Stimulated activated naive CD8-positive, alpha-beta T cell treated with anti-CD3 and anti-CD28 coated beads, Interleukin-15, Interleukin-2, amounts not matched to agents 100 U/mL and 50 U/mL, for 24 hours (primary cell): ENCODE results near the gene MAP2K6.
"Not testable (repeated sequence)": the region's sequence is repeated elsewhere in the genome, so short reads cannot be mapped to it uniquely, and the experiment has no call there.

Experiments used
- ATAC-seq: fragments of 150-1000 bp; cut with Tn5 transposase; one replicate; pipeline ENCODE4 v1.10.0; 2021
- DNase-seq: peaks from one replicate; pipeline ENCODE4 v3.0.0; 2021

Gene MAP2K6

DNA sequence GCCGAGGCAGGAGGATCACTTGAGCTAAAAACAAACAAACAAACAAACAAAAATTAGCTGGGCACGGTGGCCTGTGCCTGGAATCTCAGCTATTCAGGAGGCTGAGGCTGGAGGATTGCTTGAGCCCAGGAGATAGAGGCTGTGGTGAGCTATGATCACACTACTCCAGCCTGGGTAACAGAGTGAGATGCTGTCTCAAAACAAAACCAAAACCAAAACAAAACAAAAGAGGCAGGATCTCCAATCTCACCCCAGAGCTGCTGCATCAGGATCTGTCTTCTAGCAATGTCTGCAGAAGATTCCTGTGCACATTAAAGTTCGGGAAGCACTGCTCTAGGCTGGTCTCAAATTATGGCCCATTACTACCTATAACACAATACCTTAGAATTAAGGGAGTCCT, 43.1 kb downstream of the MAP2K6 start:
- peak; percentile 40 for ATAC-seq
- DNase-seq, result no peak

DNA sequence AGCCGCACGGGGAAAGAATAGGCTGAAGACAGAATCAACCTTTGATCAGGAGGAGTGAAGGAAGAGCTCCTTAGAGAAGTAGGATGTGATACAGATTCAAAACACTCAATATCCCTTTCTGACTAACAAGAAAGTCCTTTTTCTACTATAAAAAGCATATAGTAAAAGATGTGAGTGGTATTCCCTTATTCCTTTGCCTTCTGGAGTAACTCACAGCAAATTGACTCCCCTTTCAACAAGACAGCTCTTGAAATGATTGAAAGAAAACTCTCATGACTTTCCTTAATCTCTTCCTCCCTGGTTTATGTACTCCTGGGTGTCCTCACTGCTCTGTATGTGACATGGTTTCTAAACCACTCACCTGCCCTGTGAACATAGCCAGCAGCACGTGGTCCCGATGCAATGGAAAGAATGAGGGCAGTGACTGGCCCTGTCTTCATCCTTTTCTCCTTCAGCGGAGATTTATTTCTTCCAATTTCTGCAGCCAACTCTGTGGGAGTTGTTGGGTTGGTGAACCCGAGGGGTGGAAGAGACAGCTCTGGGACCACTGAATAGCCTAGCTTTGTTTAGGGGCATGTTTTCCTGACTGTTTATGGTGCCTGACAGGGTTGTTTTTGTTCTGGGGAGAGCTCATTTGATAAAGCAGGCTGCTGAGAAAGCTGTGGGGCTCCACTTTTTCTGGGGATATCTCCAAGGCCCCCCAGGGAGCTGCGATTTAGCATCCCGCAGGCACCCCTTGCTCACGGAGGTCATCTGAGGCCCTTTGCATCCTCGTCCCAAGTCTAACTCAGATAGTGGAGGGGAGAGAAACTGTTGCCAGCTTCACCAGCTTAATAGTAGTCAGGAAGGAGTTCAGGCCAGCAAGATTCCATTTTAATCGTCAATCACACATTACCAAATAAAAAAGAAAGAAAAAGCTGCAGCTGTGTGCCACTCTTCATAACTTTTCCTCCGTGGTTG, 46.7 kb downstream of the MAP2K6 start:
- DNase-seq, result no peak
- no peak for ATAC-seq

DNA sequence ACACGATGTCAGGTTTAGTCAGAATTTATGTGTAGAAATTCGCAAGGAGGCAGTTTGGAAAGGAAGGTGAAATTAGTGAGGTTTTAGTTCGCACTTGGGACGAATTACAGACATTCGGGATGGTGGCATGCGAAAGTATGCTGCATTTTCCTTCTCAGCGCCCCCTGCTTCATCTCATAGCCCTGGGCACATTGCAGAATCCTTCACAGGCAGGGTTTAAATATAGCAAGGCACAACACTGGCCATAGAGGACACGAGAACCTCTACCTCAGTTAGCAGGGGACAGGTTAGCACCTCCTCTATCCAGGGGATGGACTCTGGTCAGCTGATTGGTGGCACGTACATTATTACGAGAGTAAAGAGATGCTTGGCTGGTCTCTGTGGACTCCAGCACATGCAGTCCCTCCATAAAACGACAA, 47.5 kb downstream of the MAP2K6 start:
- DNase-seq (no peak), ATAC-seq (no peak)

DNA sequence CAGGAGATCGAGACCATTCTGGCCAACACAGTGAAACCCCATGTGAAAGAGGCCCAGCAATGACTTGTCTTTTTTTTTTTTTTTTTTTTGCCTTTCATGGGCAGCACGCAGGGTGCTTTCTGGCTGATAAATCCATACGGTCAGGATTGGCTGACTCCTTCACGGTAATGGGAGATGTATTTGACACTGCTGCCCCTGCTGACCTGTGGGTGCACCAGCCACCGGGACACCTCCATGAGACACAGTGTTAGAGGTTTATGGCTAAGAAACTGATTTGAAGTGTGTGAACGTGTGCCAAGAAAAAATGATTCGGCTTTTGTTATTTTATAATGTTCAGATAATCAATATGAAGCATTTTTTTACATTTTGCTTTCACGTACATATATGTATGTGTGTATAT, 48.4 kb downstream of the MAP2K6 start:
- ATAC-seq, result no peak
- no peak for DNase-seq

DNA sequence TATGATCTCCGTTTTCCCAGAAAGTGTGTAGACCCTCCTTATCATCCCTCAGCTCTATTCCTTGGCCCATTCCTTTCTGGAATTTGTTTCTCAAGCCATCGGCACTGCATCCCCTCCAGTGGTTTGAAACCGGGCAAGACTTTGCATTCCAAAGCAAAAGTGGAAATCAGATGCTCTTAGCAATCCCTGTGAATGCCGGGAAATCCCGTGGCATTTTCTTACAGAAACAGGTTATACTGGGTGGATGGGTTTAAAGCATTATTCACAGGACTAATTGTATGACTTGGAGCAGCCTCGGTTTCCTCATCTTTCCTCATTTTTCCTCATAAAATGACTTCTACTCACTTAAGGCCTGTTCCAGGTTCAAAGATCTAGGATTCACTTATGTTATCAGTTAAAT, 52.0 kb downstream of the MAP2K6 start:
- ATAC-seq, result no peak
- no peak for DNase-seq

DNA sequence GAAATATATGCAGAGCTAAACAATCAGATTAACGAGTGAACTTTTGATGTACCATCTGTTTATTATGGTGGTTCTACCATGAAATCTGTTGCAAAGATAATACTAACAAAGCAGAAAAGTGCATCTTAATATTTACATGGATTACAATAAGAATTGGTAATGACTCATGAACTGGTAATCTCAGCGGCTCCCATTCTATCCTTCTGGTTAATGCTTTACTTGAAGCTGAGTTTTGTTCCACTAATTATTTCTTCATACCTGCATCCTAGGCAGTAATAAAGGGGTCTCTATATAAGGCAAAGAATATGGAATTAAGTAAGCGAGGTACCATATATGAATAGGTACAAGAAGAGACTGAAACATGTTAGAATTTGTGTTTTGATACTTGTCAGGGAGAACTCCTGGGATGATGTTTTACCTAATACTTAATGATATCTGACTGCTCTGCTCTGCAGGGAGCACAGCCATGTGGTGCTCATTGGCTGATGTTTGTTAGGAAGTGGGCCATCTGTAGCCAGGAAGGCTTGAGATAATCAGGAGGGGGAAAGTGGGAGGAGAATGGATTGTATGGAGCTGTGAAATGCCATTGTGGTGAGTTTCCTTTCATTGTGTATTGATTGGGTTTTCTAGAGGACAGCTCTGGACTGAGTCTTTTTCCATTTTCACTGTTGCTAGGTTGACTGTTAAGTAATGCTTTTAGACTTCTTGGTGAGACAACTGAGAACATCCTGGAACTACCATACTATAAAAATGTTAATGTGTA, 52.6 kb downstream of the MAP2K6 start:
- ATAC-seq (no peak), DNase-seq (no peak)

DNA sequence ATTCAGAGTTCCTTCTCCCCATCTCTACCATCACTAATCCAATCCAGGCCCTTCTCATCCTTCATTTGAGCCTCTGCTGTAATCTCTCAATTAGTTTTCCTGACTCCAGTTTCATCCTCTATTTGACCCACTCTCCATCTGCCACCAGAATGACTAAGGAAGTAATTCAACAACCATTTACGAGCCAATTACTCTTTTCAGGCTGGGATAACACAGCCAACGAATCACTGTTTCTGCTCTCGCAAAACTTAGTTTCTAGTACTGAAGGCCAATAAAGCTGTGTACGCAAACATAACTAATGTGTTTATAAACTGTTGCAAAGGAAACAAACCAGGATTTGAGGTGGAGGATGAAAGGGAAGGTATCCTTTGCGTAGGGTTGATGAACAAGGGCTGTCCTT, 53.7 kb downstream of the MAP2K6 start:
- DNase-seq (no peak), ATAC-seq (no peak)

DNA sequence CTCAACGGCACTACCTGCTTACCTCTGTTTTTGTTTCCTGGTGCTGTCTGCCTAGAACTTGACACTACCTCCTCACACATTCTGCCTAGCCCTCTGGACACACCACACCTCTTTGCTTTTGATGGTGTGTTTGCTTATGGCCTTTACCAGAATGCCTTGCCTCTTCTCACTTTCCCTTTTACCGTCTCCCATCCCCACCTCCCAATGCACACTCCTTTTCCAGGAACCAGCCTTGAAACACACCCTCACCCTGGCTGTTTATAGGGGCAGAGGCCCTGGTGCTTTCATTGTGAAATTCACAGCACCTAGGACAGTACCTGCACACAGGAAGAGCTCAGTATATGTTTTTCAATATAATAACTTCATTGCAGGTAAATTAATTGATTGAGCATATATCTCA, 56.2 kb downstream of the MAP2K6 start:
- ATAC-seq (no peak), DNase-seq (no peak)

DNA sequence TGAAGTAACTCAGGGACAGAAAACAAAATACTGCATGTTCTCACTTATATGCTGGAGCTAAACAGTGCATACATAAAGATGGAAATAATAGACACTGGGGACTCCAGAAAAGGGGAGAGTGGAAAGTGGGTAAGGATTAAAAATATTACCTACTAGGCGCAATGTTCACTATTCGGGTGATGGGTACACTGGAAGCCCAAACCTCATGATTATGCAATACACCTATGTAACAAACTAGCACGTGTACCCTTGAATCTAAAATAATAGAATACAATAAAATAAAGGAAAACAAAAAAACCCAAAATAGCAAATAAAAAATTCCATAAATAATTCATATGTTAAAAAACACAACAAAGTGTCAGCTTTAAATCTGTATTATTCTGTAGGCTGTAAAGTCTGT, 56.9 kb downstream of the MAP2K6 start:
- no peak for ATAC-seq
- no peak for DNase-seq

DNA sequence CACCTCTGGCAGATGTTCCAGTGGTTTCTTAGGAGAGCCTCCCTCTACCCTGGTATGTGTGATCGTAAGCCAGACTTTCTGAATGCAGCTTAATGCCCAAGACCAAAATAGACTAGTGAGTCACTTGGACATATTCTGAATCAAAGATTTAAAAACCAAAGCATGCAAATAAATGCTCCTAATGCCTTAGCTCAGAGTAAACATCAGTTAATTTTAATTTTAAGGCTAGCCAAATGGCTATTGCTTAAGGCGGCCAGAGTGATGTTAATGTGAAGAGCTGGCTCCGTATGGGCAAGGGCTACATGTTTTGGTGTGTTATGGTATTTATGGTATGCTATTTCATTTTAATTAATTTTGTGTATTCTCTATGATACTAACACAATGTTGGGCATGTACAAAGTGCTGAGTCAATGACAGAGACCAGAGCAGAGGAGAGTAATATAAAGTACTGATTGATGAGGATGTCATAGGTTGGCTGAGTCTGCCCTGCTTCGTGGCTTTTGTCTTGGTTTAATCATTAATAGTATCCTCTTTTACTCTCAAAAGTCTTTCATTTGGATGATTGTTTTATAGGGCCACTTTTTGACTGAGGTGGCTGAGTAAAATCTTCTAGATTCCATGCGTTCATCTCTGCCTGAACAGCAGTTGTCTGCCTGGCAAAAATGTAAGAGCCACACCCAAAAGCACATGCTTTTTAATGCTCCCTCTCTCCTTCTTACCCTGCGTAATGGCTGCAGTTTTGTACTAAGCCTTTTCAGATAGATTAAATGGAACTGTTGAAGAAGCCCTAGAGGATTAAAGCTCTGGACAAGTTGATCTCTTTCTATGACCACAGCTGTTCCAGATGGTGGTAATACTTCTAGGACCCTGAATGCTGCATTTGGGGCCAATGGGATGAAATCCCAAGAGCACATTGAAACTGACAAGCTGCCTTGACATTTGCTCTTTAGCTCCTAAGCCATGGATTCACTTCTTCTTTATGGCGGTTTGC, 59.6 kb downstream of the MAP2K6 start:
- ATAC-seq (no peak), DNase-seq (no peak)

DNA sequence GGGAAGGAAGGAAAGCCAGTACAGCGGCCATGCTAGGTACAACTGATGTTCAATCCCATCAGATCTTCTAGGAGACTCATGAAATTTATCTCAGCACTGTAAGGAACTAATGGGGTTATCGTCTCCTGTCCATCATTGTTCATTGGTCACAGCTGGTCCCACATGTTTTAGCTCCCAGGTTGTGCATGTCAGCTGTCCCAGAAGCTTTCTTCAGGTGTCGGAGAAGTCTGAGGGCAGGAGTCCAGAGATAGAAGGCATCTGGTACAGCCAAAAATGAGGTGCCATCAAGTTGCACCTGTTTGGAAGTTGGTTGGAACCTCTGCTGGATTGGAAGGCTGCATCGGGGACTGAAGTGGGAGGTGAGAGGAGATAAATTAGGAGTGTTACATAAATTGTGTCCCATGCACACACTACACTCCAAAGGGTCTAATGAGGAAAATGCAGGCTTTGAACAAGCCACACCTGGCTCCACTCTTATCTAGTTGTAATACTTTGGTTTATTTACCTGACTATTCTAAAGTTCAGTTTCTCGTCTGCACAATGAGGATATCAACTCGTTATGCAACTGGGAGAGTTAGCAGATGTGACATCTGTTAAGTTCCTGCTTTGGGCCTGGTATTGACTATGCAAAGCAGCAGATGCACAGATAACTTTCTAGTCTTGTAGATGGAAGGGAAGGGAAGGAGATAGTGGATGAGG, 62.9 kb downstream of the MAP2K6 start:
- DNase-seq (no peak), ATAC-seq (no peak)

DNA sequence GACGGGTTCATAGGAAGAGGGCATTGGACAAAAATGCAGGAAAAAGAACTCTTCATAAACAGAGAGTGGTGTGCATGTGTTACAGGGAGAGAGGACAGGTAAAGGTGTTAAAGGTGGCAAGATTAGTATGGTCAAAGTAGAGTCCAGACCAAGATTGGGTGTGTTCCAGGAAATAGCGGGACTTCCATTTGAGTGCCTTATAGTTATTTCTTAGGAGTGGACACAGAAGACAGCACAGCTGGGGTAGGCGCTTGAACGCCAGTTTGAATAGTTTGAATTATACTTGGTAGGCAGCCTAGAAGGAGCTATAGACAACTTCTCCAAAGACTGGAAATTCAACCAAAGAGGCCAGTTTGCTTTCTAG, 63.4 kb downstream of the MAP2K6 start:
- ATAC-seq (no peak), DNase-seq (no peak)

DNA sequence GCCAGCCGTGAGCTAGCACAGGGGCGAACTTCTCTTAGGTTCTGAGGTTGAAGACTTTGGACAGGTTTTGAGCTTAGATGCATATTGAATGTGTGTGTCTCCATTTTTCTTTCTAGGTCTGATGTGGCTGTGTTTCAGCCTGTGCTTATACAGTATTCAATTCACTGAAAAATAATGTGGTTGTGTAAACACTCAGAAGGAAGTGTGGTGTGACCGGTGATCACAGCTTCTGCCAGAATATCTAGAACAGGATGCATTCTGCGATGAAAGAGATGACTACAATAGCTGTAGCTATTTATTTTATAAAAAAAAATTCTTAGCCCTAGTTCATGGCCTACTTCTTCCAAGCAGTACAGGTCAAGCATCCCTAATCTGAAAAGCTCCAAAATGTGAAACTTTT, 64.4 kb downstream of the MAP2K6 start:
- DNase-seq, result no peak
- ATAC-seq, result no peak

DNA sequence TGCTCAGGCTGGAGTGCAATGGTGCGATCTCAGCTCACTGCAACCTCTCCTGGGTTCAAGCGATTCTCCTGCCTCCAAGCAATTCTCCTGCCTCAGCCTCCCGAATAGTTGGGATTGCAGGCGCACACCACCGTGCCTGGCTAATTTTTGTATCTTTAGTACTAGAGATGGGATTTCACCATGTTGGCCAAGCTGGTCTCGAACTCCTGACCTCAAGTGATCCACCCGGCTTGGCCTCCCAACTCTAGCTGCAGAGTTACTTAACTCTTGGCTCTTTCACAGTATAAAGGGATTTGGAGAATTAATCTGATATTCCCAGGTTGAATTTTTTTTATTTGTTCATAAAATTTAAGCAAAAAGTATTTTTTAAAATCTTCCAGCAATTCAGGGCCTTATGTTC, 65.3 kb downstream of the MAP2K6 start:
- not testable (repeated sequence) for ATAC-seq, DNase-seq

DNA sequence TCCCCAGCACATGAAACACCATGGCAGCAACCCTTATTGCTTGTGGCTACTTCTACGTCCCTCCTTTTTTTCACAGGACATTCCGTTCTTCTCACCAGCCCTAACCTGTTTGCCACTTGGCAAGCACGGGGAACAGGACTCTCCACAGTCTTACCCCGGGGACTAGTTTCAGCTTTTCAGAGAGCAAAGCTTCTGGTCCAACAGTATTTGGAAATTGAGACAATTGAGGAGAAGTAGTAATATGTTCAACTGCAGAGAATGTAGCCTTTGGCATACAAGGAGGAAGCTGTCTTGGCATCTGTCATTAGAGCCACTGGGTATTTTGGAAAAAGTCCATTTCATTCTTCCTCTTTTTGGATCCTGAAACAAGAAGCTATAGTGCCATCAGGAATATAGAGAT, 65.7 kb downstream of the MAP2K6 start:
- ATAC-seq (no peak), DNase-seq (no peak)

DNA sequence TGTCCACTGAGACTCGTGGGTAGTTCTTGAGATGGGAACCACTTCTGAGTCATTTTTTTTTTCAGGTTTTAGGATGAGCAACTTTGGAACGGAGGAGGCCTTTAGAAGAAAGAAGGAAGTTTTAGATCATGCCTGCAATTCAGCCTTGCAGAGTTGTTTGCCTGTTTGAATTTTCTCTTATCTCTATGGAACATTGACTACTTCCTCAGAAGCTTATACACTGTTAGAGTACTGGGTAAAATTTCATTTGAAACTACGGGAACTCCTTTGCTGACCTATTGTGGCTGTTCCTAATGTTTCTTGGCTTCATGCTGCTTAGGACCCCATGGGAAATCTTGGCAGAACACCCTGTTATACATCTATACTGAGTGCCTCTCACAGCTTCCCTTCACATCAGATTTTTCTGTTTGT, 70.8 kb downstream of the MAP2K6 start:
- no peak for ATAC-seq

DNA sequence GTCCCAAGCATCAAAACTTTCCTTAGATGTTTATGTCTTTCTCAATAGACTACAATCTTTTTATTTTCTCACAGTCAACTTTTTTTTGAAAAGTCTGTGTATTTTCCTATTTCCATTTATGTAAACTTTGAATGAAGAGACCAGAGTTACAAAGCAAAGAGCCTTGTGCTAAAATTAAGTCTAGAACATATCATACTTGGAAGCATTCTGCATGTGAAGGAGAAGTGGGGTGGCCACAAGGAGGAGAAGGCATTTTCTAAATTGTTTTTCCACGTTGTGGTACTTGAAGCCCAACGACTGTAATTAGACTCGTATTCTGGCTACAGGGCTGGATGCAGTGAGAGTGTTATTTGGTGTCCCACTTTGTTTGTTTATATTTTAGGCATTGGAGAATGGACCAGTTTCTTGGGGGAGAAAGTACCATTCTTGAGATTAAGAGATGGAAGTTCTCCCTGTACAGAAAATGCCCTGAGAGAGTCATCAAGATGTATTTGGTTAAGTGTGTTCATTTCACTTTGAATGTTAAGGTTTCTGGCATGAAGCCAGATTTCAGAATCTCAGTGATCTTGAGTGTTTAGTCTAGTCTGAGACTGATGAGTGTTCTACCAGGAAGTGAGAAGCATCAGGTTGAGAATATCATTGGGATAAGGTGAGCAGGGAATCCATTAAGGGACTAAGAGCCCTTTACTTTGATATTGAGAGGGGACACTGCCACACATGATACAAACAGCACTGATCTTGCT, 71.6 kb downstream of the MAP2K6 start:
- ATAC-seq, result no peak
- DNase-seq, result no peak

More for the DNA sequence above, 70.8 kb downstream of the MAP2K6 start:
- no peak for DNase-seq

DNA sequence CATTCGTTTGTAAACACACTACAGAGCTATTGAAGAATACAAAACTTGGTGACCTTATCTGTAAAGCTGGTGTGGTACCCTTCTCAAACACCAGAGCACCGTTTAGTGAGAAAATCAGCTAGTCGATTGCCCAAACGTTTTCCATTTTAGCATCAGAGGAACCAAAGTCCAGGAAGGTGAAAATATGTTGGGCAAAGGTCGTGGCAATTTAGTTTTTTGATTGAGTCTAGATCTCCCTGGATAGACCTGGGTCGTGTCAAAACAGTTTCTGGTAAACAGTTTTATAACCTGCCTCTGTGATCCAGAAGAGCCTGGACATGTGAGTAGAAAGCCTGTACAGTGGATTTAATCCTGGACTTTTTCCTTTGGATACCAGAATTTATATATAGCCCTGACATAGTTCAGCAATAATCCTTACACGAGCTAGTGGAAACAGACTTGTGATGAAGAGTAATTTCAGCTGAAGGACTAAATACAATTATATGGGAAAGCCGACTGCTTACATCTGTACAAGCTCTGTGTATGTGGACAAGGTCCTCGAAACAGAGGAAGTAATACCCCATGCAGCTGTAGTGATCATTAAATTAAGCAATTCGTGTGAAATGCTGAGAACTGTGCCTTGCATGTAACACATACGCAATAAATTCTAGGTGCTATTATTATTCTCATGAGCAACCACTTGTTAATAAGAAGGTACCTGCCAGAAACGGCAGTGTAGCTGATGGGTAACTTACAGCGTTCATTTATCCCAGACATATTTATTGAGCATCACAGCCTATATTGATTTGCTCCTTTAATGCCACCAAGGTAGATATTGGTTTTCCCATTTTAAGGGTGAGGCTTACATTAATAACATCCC, 72.5 kb downstream of the MAP2K6 start:
- ATAC-seq (no peak), DNase-seq (no peak)

DNA sequence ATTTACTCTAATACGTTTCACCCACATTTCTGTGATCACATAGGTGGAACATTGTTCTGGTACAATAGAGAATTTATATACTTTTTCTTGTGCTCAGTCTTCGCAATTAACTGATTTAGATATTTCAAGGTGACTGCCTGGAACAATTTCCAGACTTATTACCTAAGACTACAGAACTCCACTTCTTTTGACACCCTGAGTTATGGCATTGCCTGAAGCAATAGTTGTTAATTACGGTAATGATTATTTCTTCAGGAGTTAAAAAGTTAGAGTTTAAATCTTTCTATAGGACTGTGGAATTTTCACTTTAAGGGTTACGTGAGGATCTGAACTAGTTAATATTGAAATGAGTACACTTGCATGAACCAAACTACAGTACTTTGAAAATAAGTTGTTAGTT, 74.8 kb downstream of the MAP2K6 start:
- ATAC-seq, result no peak
- no peak for DNase-seq
